Measurements from ENCODE around the gene KRT73.

- TF ChIP-seq CTCF (conservative IDR thresholded peaks at IDR 0.05 in 1 of 2, IDR thresholded peaks at IDR 0.05 in 1 of 2; ENCODE audit: low read depth in 1 of 2, low read length in 2 of 2) (no peak), EZH2 (IDR thresholded peaks at IDR 0.05; ENCODE audit: low read length, missing control alignments) (no peak)
These were observed 36.9 kb downstream of the KRT73 start for GRCh38 chr12:52581481-52581880.

Measured in fibroblast of lung (primary cell).